HG03571 (cell line): ENCODE results near the gene MAN1C1.
"Not testable (repeated sequence)": the region's sequence is repeated elsewhere in the genome, so short reads cannot be mapped to it uniquely, and the experiment has no call there.

ENCODE experiments used
- ATAC-seq: cut with Tn5 transposase; IDR thresholded peaks from one replicate; pipeline ENCODE4 v1.9.1; 2021; ENCODE audit not compliant: unreplicated experiment

MAN1C1 gene

DNA sequence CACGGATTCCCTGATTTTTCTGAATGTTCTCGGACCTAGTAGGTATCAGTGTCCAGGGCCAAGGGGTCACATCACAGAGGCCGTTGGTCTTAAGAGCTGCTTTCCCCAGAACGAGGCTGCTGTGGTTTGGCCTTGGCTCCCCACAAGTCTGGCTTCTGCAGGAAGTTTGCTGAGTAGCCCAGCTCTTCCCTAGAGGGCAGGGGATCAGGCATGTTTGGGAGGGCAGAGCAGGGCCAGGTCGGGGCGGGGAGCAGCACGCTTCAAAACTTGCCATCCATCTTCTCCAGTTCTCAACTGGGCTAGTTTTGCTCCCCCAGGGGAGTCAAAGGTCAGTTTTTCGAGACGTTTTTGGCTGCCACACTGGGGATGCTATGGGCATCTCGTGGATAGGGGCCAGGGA is 37.0 kb downstream of the MAN1C1 start:
- ATAC-seq = no peak

DNA sequence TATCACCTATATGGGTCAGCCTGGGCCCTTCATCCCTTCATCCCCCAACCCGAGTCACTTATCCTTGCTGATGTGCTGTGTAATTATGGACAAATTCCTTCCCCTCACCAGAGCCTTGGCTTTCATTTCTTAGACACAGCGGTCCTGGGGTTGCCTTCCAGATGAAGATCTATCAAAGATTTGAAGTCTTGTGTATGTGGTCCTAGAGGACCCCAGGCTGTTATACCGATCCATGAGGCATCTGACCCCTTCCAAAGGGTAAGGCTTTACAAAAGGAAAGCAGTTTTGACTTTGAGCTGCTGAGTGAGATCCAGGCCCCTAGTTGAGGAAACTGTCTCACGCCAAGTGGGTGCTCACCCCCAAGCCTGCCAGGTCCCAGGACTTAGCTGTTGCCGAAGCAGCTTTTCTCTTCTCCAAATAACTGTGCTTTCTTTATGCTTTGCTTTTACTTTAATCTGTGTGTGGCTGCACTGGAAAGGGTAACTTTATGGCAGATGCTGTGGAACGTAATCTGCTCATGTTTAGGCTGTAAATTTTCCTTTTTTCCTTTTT is 37.6 kb downstream of the MAN1C1 start:
- ATAC-seq = no peak

DNA sequence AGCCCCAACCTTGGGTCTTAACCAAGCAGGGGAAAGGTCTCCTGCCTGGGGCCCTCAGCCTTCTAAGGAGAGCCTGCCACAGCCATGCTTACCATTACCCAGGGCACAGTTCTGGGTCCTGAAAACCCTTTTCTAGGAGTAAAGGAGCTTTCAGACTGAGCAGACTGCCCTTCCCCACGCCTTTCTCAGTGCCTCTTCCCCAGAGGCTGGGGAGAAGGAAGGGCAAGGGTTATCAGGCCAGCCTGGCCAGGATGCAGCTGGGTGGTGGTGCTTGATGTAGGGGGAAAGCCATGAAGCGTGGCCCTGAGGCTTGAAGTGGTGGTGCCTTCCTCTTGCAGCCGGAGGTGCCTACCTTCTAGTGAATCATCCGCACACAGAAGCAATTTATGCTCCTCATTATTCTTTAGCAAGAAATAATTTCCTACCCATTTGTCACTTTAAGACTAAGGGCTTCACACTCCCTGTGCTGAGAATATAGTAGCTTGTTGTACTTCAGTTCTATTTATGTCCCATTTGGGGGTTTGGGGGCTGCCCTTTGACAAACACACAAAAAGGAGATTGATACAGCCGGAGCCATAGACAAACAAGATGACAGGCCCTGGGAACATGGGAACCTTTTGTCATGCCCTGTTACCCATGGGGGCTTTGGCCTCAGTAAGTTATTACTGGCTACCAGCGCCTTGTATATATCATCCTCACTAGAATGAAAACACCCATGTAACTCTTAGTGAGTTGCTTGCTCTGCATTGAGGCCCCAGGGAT is 40.7 kb downstream of the MAN1C1 start:
- no peak for ATAC-seq

DNA sequence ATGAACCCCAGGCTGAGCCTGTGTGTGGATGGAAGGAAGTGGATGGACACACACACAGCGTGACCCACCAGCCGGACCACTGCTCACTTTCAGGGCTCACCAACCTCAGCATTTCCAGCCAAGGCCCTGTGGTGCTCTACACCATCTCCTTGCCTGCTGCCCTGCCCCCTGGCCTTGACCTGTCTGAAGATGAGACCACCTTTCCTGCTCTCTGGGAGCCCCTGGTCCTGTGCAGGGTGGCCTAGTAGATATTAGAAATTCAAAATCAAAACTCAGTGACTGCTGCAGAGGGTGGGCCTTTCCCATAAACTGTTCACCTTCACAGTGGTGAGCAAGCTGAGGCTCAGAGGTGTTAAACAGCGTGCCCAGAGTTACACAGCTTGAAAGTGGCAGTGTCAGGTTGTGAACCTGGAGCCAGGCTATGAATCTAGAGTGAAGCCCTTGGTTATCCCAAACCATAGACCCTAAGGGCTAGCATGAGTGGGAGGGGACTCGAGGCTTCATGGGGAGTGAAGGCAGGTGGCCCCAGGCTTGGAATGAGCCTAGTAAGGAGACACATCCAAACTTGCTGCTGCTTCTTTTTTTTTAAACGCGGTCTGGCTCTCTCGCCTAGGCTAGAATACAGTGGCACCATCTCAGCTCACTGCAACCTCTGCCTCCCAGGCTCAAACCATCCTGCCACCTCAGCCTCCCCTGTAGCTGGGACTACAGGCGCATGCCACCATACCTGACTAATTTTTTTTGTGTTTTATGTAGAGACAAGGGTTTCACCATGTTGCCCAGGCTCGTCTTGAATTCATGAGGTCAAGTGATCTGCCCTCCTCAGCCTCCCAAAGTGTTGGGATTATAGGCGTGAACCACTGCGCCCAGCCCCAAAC is 41.5 kb downstream of the MAN1C1 start:
- no peak for ATAC-seq

DNA sequence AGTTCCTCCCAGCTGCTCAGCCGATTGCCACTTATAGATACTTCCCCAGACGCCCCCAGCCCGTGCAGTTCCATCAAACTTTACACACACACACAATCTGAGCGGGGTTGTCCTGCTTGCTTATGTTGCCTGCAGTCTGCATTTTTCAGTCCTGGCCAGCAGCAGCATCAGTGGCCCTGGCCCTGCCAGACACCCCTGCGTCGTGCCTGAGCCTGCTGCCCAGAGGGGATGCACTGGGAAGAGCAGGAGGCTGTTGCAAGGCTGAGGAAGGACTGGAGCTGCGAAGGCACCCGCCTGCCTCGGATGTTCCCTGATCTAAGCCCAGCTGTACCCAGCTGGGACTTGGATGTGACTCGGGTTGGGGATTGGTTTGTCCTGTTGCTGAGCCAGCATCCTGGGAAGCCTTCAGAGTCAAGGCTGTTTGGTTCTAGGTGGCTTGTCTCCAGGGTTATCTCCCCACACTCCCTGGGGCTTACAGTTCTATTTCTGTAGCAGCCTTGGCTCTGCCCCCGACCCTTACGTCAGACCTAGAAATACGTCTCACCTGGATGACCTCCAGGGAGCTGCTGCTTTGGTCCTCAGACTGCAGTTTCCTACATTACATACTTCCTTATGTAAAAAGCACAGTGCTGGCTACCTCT is 42.3 kb downstream of the MAN1C1 start:
- ATAC-seq = no peak

DNA sequence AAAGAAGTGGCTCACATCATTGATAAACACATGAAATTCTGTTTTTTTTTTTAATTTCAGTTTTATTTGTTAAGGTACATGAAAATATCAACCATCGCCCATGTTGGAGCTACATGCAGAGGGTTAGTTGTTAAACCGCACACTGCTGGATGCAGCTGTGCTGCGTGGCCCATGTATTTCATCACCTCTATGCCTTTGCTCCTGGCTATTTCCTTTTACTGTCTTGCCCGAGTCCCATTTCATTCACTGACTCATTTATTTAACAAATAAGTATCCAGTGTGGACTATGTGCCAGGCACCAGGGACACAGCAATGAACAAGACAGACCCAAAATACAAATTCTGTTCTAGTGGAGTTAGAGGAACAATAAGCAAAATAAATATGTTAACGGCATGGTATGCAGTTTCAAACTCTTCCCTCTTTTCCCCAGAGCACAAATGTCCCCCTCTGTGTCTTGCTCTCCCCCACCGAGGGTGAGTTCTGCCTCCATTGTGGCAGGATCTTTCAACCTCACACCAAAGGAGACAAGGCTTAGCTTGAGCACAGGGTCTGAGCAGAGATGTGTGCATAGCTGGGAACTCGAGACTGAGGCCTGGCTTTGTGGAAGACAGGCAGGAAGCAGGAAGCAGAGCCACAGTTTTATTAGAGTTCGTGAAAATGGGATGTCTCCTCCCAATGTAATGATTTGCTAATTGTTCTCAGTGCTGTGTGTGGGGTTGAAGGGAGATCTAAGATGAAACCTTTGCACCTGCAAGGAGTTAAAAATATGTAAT is 44.6 kb downstream of the MAN1C1 start:
- no peak for ATAC-seq

DNA sequence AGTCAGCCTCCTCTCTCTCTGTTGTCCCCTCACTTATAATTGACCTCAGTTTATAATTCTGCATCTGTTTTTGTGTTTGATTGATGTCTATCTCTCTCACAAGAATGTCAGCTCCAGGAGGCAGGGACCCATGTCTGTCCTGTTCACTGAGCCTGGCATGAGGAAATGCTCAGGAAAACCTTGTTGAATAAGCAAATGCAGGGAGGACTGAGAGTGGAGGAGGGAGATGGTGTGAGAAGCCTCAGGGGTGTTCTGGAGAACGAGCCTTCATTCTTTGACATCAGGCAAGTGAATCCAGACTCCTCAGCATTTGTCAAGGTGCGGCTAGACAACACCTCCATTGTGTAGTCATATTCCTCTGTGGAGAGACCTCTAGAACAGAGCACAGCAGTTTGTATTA is 45.5 kb downstream of the MAN1C1 start:
- no peak for ATAC-seq

DNA sequence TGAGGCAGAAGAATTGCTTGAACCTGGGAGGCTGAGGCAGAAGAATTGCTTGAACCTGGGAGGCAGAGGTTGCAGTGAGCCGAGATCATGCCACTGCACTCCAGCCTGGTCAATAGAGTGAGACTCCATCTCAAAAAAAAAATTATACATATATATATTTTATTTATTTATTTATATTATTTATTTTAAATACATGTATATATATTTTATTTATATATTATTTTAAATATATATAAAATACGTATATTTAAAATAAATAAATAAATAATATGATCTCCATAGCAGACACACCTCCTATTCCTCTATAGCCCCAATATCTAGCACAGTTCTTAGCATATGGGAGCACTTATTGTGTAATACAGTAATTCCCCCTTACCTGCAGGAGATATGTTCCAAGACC is 46.4 kb downstream of the MAN1C1 start:
- not testable (repeated sequence) for ATAC-seq

DNA sequence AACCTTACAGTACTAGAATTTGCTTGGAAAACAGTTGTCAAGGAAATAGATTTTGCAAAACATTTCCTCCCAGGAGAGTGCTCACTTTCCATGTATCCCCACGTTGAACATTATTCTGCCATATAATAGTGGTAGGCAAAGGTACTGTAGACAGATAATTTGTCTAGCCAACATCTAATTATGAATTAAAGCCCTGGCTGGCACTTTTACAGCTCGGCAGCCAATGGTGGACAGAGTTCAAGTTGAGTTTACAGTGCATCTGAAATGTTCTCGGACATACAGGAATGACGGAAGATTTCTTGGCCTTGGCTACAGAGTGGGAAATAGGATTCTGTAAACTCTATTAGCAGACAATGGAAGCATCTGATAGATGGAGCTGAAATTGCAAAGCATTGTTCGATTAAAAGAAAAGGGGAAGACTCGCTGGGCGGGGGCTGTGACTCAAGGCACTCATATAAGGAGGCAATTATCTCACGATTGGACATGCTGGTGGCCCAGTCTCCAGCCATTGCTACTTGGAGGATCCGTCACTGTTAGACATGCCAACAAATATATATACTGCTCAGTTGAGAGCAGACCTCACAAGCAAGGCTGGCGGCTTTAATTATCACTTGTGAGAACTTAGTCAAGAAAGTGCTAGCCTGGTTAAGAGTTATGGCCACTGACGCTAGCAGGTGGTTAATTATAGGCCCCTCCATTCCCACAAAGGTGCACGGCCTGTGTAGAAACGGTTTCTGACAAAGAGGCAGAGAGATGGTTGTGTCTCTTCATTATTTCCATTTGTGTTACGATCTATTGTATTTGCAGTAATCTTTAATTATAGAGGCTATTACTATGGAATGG is 48.0 kb downstream of the MAN1C1 start:
- ATAC-seq = no peak

DNA sequence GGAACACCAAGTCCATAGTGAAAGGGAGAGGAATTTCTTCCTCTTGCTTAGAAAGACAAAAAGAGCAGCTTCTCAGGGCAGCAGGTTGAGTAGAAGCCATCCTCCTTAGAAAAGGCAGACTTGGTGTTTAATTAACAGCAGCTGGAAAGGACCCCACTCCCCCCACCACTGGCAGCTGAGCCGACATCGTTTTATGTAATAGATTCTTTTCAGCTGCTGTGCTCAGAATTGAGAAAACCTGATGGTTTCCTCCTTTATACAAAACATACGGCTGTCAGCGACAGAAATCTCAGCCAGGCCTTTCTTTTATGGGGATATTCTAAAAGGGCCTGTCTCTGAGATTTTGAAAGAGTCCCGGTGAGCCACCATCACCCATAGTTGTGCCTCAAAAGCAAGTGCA is 49.9 kb downstream of the MAN1C1 start:
- no peak for ATAC-seq

DNA sequence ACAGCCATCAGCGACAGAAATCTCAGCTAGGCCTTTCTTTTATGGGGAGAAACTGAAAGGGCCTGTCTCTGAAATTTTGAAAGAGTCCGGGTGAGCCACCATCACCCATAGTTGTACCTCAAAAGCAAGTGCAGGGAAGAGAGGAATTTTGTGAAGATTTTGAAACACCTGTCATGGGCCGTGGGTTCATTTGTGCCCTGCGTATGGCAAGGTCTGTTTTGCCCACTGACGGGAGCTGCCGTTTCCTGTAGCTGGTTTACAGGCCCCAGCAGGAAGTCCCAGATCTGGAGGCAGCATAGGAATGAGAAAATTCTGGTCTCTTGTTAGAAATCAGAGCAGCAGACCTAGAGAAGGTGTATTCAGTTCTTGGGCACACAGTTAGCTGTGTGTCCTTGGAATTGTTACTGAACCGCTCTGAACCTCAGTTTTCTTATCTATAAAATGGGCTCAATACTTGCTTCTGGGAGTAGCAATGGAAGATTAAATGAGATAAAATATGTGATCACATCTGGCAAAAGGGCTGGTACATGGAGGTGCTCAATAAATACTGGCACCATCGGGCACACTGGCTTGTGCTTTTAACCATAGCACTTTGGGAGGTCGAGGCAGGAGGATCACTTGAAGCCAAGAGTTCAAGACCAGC is 52.5 kb downstream of the MAN1C1 start:
- ATAC-seq = no peak

DNA sequence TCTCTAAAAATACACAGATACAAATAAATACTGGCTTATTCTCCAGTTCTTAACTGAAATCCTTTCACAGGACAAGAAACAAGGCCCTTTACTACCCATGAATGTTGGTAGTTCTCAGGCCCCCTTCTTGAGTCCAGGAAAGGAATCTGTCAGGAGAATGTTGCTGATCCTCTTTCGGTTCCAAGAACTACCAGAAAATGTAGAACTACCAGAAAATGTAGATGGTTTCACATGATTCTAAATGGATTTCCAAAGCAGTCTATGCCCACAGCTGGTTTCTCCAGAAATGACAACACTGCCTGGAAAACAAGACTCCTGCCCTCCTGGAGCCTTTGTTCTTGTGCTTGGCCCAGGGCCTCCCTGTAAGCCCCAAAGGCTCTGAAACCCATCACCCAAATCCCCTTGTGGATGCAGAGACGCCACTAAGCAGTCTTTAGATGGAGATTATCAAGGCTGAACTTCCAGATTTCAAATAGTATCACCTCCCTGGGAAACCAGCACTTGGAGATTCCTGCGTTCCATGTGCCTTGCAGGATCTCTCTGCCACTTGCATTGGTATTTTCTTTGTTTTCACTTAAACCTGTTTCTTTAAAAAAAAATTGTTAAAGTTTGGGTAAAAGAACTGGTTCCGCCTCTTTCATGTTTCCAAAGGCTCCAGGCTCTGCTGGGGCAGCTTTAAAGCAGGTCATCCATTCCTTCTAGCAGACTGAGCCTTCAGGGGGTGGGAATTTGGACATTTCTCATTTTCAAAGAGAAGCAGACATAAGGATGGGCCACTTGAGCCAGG is 53.4 kb downstream of the MAN1C1 start:
- ATAC-seq = no peak

DNA sequence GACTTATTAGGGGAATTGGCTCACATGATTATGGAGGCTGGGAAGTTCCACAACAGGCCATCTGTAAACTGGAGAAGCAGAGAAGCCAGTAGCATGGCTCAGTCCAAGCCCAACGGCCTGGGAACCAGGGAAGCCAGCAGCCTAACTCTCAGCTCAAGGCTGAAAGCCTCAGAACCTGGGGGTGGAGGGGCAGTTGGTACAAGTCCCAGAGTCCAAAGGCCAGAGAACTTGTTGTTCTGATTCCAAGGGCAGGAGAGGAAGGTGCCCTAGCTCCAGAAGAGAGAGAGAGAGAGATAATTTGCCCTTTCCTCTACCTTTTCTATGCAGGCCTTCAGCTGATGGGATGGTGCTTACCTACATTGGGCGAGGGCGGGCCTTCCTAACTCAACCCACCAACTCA is 55.3 kb downstream of the MAN1C1 start:
- no peak for ATAC-seq

DNA sequence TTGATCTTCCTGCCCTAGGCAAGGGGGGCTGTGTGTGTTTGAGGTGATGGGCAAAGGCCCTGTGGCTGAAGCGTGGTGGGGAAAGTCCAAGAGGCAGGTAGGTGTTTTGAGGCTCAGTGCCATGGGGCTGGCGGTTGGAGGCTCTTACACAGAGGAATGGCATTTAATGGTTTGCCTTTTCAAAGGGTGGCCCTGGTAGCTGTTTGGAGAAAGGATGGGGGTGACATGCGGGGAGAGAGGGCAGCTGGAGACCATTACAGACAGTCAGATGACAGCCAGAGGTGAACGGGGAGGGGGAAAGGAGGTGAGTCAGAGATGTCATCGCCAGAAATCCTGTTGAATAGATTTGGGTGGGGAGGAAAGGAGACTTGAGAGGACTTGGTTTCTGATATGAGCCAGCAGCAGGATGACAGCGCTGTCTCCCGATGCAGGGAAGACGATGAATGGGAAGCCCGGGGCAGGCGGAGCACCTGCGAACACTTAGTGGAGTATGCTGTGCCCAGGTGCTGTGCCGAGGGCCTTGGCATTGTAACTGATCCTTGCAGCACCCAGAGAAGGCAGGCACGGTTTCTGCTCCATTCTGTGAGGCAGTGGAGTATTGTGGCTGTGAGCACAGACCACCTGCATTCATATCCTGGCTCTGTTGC is 56.3 kb downstream of the MAN1C1 start:
- ATAC-seq = no peak

DNA sequence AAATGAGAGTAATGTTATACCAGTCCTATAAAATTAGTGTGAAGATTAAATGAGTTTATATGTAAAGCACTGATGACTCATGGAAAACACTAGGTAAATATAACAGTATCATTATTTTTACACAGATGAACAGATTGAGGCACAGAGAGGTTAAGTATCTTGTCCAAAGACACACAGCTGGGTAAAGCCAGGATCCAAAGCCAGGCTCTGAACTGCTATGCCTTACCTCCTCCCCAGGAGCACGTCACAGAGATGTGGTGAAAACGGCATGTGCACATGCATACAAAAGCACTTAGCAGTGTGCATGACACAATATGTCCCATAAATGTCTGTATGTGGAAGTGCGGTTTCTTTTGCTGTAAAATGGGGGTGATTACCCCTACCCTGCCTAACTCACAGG is 56.9 kb downstream of the MAN1C1 start:
- no peak for ATAC-seq

DNA sequence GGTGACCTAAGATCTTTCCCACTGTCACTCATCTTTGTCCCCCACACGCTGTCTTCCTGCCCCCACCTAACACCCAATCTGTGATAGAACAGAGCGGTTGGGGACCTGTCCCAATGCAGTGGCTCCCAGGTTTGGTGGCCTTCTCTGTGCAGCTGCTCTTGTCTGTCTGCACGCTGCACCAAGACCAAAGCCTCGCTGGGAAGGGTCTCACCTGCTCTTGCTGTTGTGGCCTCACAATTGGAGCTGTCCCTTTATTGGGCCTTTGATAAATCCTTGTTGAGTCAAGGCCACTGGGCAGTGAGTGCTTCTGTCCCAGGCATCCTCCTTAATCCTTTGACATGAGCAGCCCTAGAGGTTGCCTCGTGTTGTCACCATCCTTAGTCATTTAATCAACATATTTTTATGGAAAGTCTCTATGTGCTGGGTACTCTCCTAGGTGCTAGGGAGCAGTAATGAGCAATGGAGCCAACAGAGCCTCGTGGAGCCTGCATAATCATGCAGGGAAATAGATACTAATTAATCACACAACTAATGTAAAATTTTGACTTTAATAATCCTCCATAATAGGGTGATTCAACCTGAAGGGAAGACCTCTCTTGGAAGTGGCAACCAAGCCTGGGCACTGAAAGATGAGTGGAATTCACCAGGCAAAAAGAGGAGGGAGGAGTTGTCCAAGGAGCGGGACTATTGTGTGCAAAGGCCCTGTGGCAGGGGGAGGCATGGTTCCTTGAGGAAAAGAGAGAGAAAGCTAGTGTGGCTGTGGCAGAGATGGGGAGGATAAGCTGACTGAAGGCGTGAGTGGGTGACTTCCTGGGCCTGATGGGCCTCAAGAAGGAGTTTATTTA is 57.6 kb downstream of the MAN1C1 start:
- ATAC-seq = no peak

DNA sequence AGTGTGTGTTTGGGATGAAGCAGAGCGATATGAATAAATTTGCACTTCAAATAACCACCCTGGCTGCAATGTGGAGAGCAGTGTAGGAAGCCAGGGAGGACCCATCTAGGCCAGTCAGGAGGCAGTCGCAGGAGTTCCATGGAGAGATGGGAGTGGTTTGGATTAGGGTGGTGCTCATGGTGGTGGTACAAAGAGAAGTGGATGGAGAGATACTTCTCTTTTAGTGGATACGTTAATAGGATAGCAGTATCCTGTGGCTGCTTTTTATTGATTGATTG is 58.2 kb downstream of the MAN1C1 start:
- ATAC-seq = no peak
